Fibroblast of lung (primary cell): ENCODE data around the gene HMG20B.

ENCODE experiments used
- CTCF ChIP-seq, 2 donors: IDR thresholded peaks in 1 of 2; conservative IDR thresholded peaks in 1 of 2; 1 replicate in 1 of 2; 2 replicates in 1 of 2; pipeline ENCODE4 v1.5.1; 2011 to 2012; ENCODE audit warnings: low read length in 2 of 2, control low read depth in 1 of 2, inconsistent platforms in 1 of 2, low read depth in 1 of 2, mild to moderate bottlenecking in 1 of 2
- EZH2 ChIP-seq: IDR thresholded peaks from 2 replicates; pipeline ENCODE4 v1.5.1; 2012; ENCODE audit warnings: low read length, control low read depth, mild to moderate bottlenecking; ENCODE audit errors: missing control alignments

GRCh38 chr19:3604227-3604986, 31.7 kb downstream of the HMG20B start:
- TF ChIP-seq CTCF (conservative IDR thresholded peaks at IDR 0.05 in 1 of 2, IDR thresholded peaks at IDR 0.05 in 1 of 2; ENCODE audit: low read depth in 1 of 2, low read length in 2 of 2) (no peak), EZH2 (no peak)
